DOHH2 (cell line): ENCODE data around the gene NR2C2.
"Not testable (repeated sequence)": the region's sequence is repeated elsewhere in the genome, so short reads cannot be mapped to it uniquely, and the experiment has no call there.

Source experiments
- H3F3A ChIP-seq: fragments of 200-600 bp; sonication (generic), shearing (Covaris generic); 2 replicates; pipeline ENCODE4 v1.6.0; 2016; ENCODE audit warnings: antibody characterized with exemption, mild to moderate bottlenecking; ENCODE audit not compliant: control insufficient read depth, insufficient read depth
- H3K27ac ChIP-seq: fragments of 200-600 bp; sonication (generic); 2 replicates; pipeline ENCODE4 v1.5.1; 2014; ENCODE audit warnings: low read depth, mild to moderate bottlenecking, low read length, moderate library complexity
- H3K27me3 ChIP-seq: fragments of 200-600 bp; sonication (generic); 2 replicates; pipeline ENCODE4 v1.6.1; 2014; ENCODE audit warnings: mild to moderate bottlenecking, low read length, mixed read lengths; ENCODE audit not compliant: control insufficient read depth
- H3K36me3 ChIP-seq: fragments of 200-600 bp; sonication (generic); 2 replicates; pipeline ENCODE4 v1.6.1; 2014; ENCODE audit warnings: mild to moderate bottlenecking, low read length, moderate library complexity, mixed read lengths; ENCODE audit not compliant: control insufficient read depth
- H3K4me1 ChIP-seq: fragments of 200-600 bp; sonication (generic); 2 replicates; pipeline ENCODE4 v1.6.1; 2014; ENCODE audit warnings: mild to moderate bottlenecking, low read length, mixed read lengths; ENCODE audit not compliant: control insufficient read depth
- H3K4me2 ChIP-seq: fragments of 200-600 bp; sonication (generic); 2 replicates; pipeline ENCODE4 v1.6.0; 2014; ENCODE audit warnings: mild to moderate bottlenecking, low read length, moderate library complexity
- H3K4me3 ChIP-seq: fragments of 200-600 bp; sonication (generic); 2 replicates; pipeline ENCODE4 v1.5.1; 2014; ENCODE audit warnings: mild to moderate bottlenecking, low read length, mixed read lengths
- H3K79me2 ChIP-seq: fragments of 200-600 bp; sonication (generic); 2 replicates; pipeline ENCODE4 v1.6.1; 2014; ENCODE audit warnings: mild to moderate bottlenecking, low read length, mixed read lengths; ENCODE audit not compliant: control insufficient read depth
- H3K9me2 ChIP-seq: fragments of 200-600 bp; sonication (generic); replicated peaks from 2 replicates; pipeline ENCODE4 v1.6.1; 2014; ENCODE audit warnings: mild to moderate bottlenecking, low read length, mixed read lengths; ENCODE audit not compliant: control insufficient read depth
- H3K9me3 ChIP-seq: fragments of 200-600 bp; sonication (generic); 2 replicates; pipeline ENCODE4 v1.6.1; 2014; ENCODE audit warnings: antibody characterized with exemption, low read length, mixed read lengths; ENCODE audit not compliant: control insufficient read depth, insufficient read depth
- H4K20me1 ChIP-seq: fragments of 200-600 bp; sonication (generic); 2 replicates; pipeline ENCODE4 v1.6.0; 2014; ENCODE audit warnings: low read depth, mild to moderate bottlenecking, antibody characterized with exemption, low read length, moderate library complexity; ENCODE audit not compliant: control insufficient read depth, insufficient read depth
- CTCF ChIP-seq: fragments of 200-600 bp; sonication (generic); IDR thresholded peaks from one replicate; pipeline ENCODE4 v1.5.1; 2014; ENCODE audit warnings: antibody characterized with exemption, mild to moderate bottlenecking, low read depth, low read length; ENCODE audit not compliant: poor library complexity, severe bottlenecking
- EZH2phosphoT487 ChIP-seq: fragments of 200-600 bp; sonication (generic); IDR thresholded peaks from 2 replicates; pipeline ENCODE4 v1.6.1; 2017; ENCODE audit warnings: borderline replicate concordance, mild to moderate bottlenecking, antibody characterized with exemption, low read length, moderate library complexity, mixed read lengths

Gene NR2C2

GRCh38 chr3:14997941-14998340, 50.6 kb downstream of the NR2C2 start:
- Histone ChIP-seq H3K36me3 (peaks cover 13% of the 10 kb centered on the region), H3K79me2 (peaks cover 37% of the 10 kb centered on the region), H3F3A (no peaks in the 10 kb centered on the region), H3K4me1 (peaks cover 3% of the 10 kb centered on the region; the same call in 1 of the 2 replicates), H3K9me2 (no peaks in the 10 kb centered on the region), H3K27me3 (no peaks in the 10 kb centered on the region), H3K4me3 (no peak overlapping the region), H3K4me2 (no peak overlapping the region), H3K9me3 (peaks cover 7% of the 10 kb centered on the region; the same call in 1 of the 2 replicates), H3K27ac (no peak overlapping the region), H4K20me1 (no peaks in the 10 kb centered on the region)
- TF ChIP-seq CTCF (no peak), EZH2phosphoT487 (no peak)

GRCh38 chr3:14999182-14999581, 51.8 kb downstream of the NR2C2 start:
- not testable (repeated sequence) for H4K20me1 ChIP-seq, H3K9me2 ChIP-seq, H3K4me2 ChIP-seq, H3K27me3 ChIP-seq, H3K4me3 ChIP-seq, H3F3A ChIP-seq, H3K27ac ChIP-seq, H3K9me3 ChIP-seq, H3K4me1 ChIP-seq
- Histone ChIP-seq H3K36me3 (peaks cover 13% of the 10 kb centered on the region), H3K79me2 (peaks cover 37% of the 10 kb centered on the region)

GRCh38 chr3:15007681-15008141, 60.3 kb downstream of the NR2C2 start:
- TF ChIP-seq EZH2phosphoT487 (no peak), CTCF (no peak)
- Histone ChIP-seq H3F3A (no peaks in the 10 kb centered on the region), H4K20me1 (no peaks in the 10 kb centered on the region), H3K36me3 (peaks cover 3% of the 10 kb centered on the region; the same call in 1 of the 2 replicates), H3K4me2 (no peak overlapping the region), H3K4me3 (no peak overlapping the region), H3K27me3 (no peaks in the 10 kb centered on the region), H3K27ac (no peak overlapping the region), H3K9me3 (no peaks in the 10 kb centered on the region), H3K4me1 (no peaks in the 10 kb centered on the region), H3K79me2 (peaks cover 2% of the 10 kb centered on the region; the same call in 1 of the 2 replicates), H3K9me2 (no peaks in the 10 kb centered on the region)

- Histone ChIP-seq H3K79me2 (no peaks in the 10 kb centered on the region), H3K27me3 (no peaks in the 10 kb centered on the region), H3K4me2 (no peak overlapping the region), H3K9me2 (no peaks in the 10 kb centered on the region), H3K27ac (no peak overlapping the region), H4K20me1 (no peaks in the 10 kb centered on the region), H3F3A (no peaks in the 10 kb centered on the region), H3K4me3 (no peak overlapping the region), H3K4me1 (no peaks in the 10 kb centered on the region), H3K9me3 (no peaks in the 10 kb centered on the region), H3K36me3 (peaks cover 14% of the 10 kb centered on the region)
- TF ChIP-seq EZH2phosphoT487, result no peak
- no peak for TF ChIP-seq CTCF
Measured at GRCh38 chr3:15009167-15009566, 61.8 kb downstream of the NR2C2 start.
